GM04503 (cell line): ENCODE results near the gene PARD3.

Experiments used
- DNase-seq: peaks from one replicate; pipeline ENCODE4 v3.0.0-alpha.2; 2012; ENCODE audit warnings: low read depth

PARD3 gene

GRCh38 chr10:34689053-34689452 lies 126.0 kb downstream of the PARD3 start:
- no peak for DNase-seq

- no peak for DNase-seq
Measured at GRCh38 chr10:34687434-34688210, 127.5 kb downstream of the PARD3 start.

GRCh38 chr10:34682580-34682979 lies 132.5 kb downstream of the PARD3 start:
- no peak for DNase-seq

- DNase-seq, result no peak
Measured at GRCh38 chr10:34681933-34682332, 133.2 kb downstream of the PARD3 start.

GRCh38 chr10:34679177-34679576 lies 135.9 kb downstream of the PARD3 start:
- DNase-seq, result no peak

- no peak for DNase-seq
Measured at GRCh38 chr10:34677591-34677990, 137.5 kb downstream of the PARD3 start.

GRCh38 chr10:34677132-34677531 lies 138.0 kb downstream of the PARD3 start:
- no peak for DNase-seq

GRCh38 chr10:34674176-34674575 lies 140.9 kb downstream of the PARD3 start:
- no peak for DNase-seq

- DNase-seq, result no peak
Measured at GRCh38 chr10:34670081-34670480, 145.0 kb downstream of the PARD3 start.

GRCh38 chr10:34669079-34669478 lies 146.0 kb downstream of the PARD3 start:
- DNase-seq, result no peak

GRCh38 chr10:34667177-34667576 lies 147.9 kb downstream of the PARD3 start:
- no peak for DNase-seq

- DNase-seq, result peak; percentile 69
Measured at GRCh38 chr10:34666008-34666704, 148.9 kb downstream of the PARD3 start.

- DNase-seq, result no peak
Measured at GRCh38 chr10:34664706-34665105, 150.4 kb downstream of the PARD3 start.

GRCh38 chr10:34661580-34661979 lies 153.5 kb downstream of the PARD3 start:
- DNase-seq, result no peak

- no peak for DNase-seq
Measured at GRCh38 chr10:34658934-34659333, 156.2 kb downstream of the PARD3 start.

- DNase-seq, result no peak
Measured at GRCh38 chr10:34656661-34657060, 158.4 kb downstream of the PARD3 start.

- DNase-seq, result peak; percentile 34
Measured at GRCh38 chr10:34655286-34656170, 159.6 kb downstream of the PARD3 start.

GRCh38 chr10:34654211-34654610 lies 160.9 kb downstream of the PARD3 start:
- DNase-seq, result no peak

- no peak for DNase-seq
Measured at GRCh38 chr10:34653530-34653929, 161.6 kb downstream of the PARD3 start.

GRCh38 chr10:34651416-34652195 lies 163.5 kb downstream of the PARD3 start:
- DNase-seq, result no peak

- no peak for DNase-seq
Measured at GRCh38 chr10:34650156-34650555, 164.9 kb downstream of the PARD3 start.

- no peak for DNase-seq
Measured at GRCh38 chr10:34649385-34649784, 165.7 kb downstream of the PARD3 start.
